Measurements from ENCODE around the gene HSPB6. TPM values are rescaled to one million over a fixed set of nuclear protein-coding genes. Genes with fewer than 3 reads are reported as not detected.

HSPB6 gene
- total RNA-seq, 2 donors from 2014 or later = 0.33 to 0.90 TPM

DNA sequence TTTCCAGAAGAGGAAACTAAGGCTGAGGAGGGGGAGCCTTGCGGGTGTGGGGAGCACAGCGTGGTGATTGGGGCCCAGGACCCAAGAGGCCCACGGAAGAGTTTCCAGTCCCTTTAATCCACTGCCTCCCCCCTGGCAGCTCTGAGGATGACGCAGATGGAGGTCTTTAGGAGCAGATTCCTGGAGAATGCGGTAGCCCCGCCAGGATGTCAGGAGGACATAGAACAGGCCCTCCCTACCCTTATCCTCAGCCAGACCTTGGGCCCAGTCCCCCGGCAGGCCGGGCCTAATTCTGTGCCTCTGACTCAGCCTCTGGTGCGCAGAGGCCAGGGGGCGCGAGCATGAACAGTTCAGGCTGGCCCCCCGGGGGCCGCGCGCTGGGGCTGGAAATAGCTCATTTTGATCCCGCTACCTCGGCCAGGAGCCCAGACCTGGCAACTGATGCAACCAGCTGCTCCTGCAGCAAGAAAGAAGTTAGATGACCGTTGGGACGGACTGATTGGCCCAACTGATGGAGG, 461 bp upstream of the HSPB6 start:
- peaks cover 8% of the 10 kb centered on the region for H3K4me1 Mint-ChIP-seq
- WGBS, 2 experiments (ENCODE audit: insufficient coverage in 1 of 2, insufficient read length in 1 of 2) = 34 to 36% methylated on average over 12 to 19 of the region's 19 CpGs

DNA sequence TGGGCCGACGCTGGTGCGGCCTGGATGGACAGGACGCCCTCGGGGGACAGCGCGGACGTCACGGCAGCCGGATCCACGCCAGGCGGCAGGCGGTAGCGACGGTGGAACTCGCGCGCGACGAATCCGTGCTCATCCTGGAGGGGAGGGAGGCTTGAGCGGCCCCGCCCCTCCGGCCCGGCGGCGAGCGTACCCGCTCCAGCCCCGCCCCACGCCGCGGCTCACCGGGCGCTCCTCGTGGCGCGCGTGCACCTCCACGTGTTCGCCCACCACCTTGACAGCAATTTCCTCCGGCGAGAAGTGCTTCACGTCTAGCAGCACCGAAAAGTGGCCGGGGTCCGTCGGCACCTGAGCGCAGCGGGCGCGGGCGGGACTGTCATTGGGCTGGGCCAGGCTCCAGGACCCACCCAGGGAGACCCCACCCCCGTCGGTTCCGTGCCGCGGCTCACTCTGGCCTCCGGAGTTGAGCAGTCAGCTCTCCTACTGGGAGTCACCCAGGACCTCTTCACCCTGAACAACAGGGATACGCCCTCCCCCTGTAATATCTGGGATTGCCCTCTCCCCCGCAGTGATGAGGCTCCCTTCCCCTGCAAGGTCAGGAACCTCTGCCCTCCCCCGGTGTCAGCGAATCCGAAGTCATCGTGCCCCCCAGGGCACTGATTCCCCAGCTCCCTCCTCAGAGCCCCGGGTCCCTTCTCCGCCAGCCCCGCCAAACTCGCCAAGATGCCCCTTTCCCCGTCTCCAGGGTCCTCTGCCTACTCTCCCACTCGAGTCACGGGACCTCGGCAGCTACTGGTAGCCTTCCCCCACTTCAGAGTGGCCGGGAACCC, 1.1 kb downstream of the HSPB6 start:
- Histone ChIP-seq H3K9ac (ENCODE audit: extremely low read depth, low read length, poor library complexity, severe bottlenecking) (no peak overlapping the region), H3K4me1 (ENCODE audit: control insufficient read depth, insufficient read depth, low read length) (no peaks in the 10 kb centered on the region), H3K9me3 (ENCODE audit: control insufficient read depth, low read length) (no peaks in the 10 kb centered on the region), H3K4me3 (ENCODE audit: low read length) (no peak overlapping the region), H3K27ac (ENCODE audit: low read depth, low read length) (no peak overlapping the region), H3K27me3 (ENCODE audit: control insufficient read depth, insufficient read depth, low read length, poor library complexity, severe bottlenecking) (peaks cover 7% of the 10 kb centered on the region), H3K36me3 (ENCODE audit: control insufficient read depth, insufficient read depth, low read length) (peaks cover 13% of the 10 kb centered on the region)
- H3K36me3 Mint-ChIP-seq (ENCODE audit: low read depth) = peaks cover 7% of the 10 kb centered on the region
- peaks cover 25% of the 10 kb centered on the region for H3K27me3 Mint-ChIP-seq (ENCODE audit: insufficient read depth)
- H3K4me3 Mint-ChIP-seq = peak overlapping the region; percentile 91
- TF ChIP-seq, protein P1, sequence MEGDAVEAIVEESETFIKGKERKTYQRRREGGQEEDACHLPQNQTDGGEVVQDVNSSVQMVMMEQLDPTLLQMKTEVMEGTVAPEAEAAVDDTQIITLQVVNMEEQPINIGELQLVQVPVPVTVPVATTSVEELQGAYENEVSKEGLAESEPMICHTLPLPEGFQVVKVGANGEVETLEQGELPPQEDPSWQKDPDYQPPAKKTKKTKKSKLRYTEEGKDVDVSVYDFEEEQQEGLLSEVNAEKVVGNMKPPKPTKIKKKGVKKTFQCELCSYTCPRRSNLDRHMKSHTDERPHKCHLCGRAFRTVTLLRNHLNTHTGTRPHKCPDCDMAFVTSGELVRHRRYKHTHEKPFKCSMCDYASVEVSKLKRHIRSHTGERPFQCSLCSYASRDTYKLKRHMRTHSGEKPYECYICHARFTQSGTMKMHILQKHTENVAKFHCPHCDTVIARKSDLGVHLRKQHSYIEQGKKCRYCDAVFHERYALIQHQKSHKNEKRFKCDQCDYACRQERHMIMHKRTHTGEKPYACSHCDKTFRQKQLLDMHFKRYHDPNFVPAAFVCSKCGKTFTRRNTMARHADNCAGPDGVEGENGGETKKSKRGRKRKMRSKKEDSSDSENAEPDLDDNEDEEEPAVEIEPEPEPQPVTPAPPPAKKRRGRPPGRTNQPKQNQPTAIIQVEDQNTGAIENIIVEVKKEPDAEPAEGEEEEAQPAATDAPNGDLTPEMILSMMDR (conservative IDR thresholded peaks at IDR 0.05) = no peak
- peak overlapping the region; percentile 84 for H3K27ac Mint-ChIP-seq
- 48 to 79% methylated on average over 16 to 74 of the region's 74 CpGs for WGBS, 2 experiments (ENCODE audit: insufficient coverage in 1 of 2, insufficient read length in 1 of 2)
- H3K9me3 Mint-ChIP-seq = no peaks in the 10 kb centered on the region
- peaks cover 8% of the 10 kb centered on the region for H3K4me1 Mint-ChIP-seq
- peak; percentile 60 for DNase-seq

More for the DNA sequence above, 461 bp upstream of the HSPB6 start:
- TF ChIP-seq, protein P1 (conservative IDR thresholded peaks at IDR 0.05) = no peak
- Histone ChIP-seq H3K9me3 (ENCODE audit: control insufficient read depth, low read length) (no peaks in the 10 kb centered on the region), H3K27me3 (ENCODE audit: control insufficient read depth, insufficient read depth, low read length, poor library complexity, severe bottlenecking) (peaks cover 7% of the 10 kb centered on the region), H3K27ac (ENCODE audit: low read depth, low read length) (peak overlapping the region; percentile 69), H3K4me3 (ENCODE audit: low read length) (peak overlapping the region; percentile 100), H3K9ac (ENCODE audit: extremely low read depth, low read length, poor library complexity, severe bottlenecking) (no peak overlapping the region), H3K36me3 (ENCODE audit: control insufficient read depth, insufficient read depth, low read length) (peaks cover 24% of the 10 kb centered on the region), H3K4me1 (ENCODE audit: control insufficient read depth, insufficient read depth, low read length) (no peaks in the 10 kb centered on the region)
- Mint-ChIP-seq H3K36me3 (ENCODE audit: low read depth) (peaks cover 18% of the 10 kb centered on the region), H3K27me3 (ENCODE audit: insufficient read depth) (peaks cover 25% of the 10 kb centered on the region), H3K27ac (peak overlapping the region; percentile 79), H3K9me3 (no peaks in the 10 kb centered on the region), H3K4me3 (peak overlapping the region; percentile 91)
- DNase-seq = no peak

DNA sequence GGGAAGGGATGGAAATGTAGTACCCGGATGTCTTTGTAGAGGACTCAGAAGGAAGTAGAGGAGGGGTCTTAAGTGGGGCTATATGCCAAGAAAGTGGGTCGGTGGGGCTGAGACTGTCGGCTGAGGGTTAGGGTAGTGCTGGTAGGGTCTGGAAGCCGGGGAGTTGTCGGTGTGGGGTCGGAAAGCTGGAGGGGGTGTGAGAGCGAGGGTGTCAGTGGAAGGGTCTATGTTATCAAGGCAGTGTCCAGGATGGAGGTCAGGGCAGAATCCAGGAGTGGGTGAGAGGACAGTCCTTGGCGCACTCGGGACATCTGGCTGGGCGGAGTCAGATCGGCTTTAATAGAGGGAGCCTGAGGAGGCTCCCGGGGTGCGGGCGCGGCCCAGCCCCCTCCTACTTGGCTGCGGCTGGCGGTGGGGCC, 1.7 kb downstream of the HSPB6 start:
- TF ChIP-seq, protein P1 (conservative IDR thresholded peaks at IDR 0.05) = no peak
- peak overlapping the region; percentile 91 for H3K4me3 Mint-ChIP-seq
- H3K4me1 Mint-ChIP-seq = peaks cover 8% of the 10 kb centered on the region
- H3K27me3 ChIP-seq (ENCODE audit: control insufficient read depth, insufficient read depth, low read length, poor library complexity, severe bottlenecking) = peaks cover 7% of the 10 kb centered on the region
- H3K27ac Mint-ChIP-seq = no peak overlapping the region
- no peak overlapping the region for H3K4me3 ChIP-seq (ENCODE audit: low read length)
- H3K9me3 Mint-ChIP-seq = no peaks in the 10 kb centered on the region
- H3K9ac ChIP-seq (ENCODE audit: extremely low read depth, low read length, poor library complexity, severe bottlenecking) = no peak overlapping the region
- peaks cover 5% of the 10 kb centered on the region for H3K36me3 Mint-ChIP-seq (ENCODE audit: low read depth)
- peaks cover 25% of the 10 kb centered on the region for H3K27me3 Mint-ChIP-seq (ENCODE audit: insufficient read depth)
- WGBS, 2 experiments (ENCODE audit: insufficient coverage in 1 of 2, insufficient read length in 1 of 2) = 66 to 83% methylated on average over 13 to 17 of the region's 17 CpGs
- H3K27ac ChIP-seq (ENCODE audit: low read depth, low read length) = no peak overlapping the region
- H3K4me1 ChIP-seq (ENCODE audit: control insufficient read depth, insufficient read depth, low read length) = no peaks in the 10 kb centered on the region
- H3K36me3 ChIP-seq (ENCODE audit: control insufficient read depth, insufficient read depth, low read length) = peaks cover 6% of the 10 kb centered on the region
- DNase-seq = no peak
- H3K9me3 ChIP-seq (ENCODE audit: control insufficient read depth, low read length) = no peaks in the 10 kb centered on the region

Measured in endodermal cell (in vitro differentiated cells).